Measurements from ENCODE around the gene SEZ6. TPM values are rescaled to one million over a fixed set of nuclear protein-coding genes. Genes with fewer than 3 reads are reported as not detected.

SEZ6 gene
- total and polyA plus RNA-seq, 7 donors: 0.36 to 0.99 (median 0.54) TPM; not detected in 3

GRCh38 chr17:28960256-28961061, 45.4 kb downstream of the SEZ6 start:
- TF ChIP-seq CTCF (IDR thresholded peaks at IDR 0.05): no peak
- no peak for TF ChIP-seq POLR2A (IDR thresholded peaks at IDR 0.05)
- no peak for TF ChIP-seq POLR2AphosphoS5 (IDR thresholded peaks at IDR 0.05)
- TF ChIP-seq EP300 (IDR thresholded peaks at IDR 0.05): no peak
- Histone ChIP-seq H3K4me3 (no peak overlapping the region), H3K9me3 (no peaks in the 10 kb centered on the region), H3K27ac (no peak overlapping the region), H3K4me1 (no peaks in the 10 kb centered on the region), H3K27me3 (no peaks in the 10 kb centered on the region), H3K36me3 (no peaks in the 10 kb centered on the region)
- intact Hi-C loops (cut with DNase I): no loop called here
- DNase-seq: peak; percentile 52
- 92% methylated on average over 18 of the region's 18 CpGs for WGBS, 2 donors

- H3K9me3 ChIP-seq: no peaks in the 10 kb centered on the region
- TF ChIP-seq POLR2AphosphoS5 (IDR thresholded peaks at IDR 0.05) (no peak), CTCF (IDR thresholded peaks at IDR 0.05) (no peak), POLR2A (IDR thresholded peaks at IDR 0.05) (no peak), EP300 (IDR thresholded peaks at IDR 0.05) (no peak)
- no peak overlapping the region for H3K27ac ChIP-seq
- H3K36me3 ChIP-seq: no peaks in the 10 kb centered on the region
- H3K4me1 ChIP-seq: no peaks in the 10 kb centered on the region
- H3K4me3 ChIP-seq: no peak overlapping the region
- no peaks in the 10 kb centered on the region for H3K27me3 ChIP-seq
- intact Hi-C loops (cut with DNase I): no loop called here
- DNase-seq: peak; percentile 54
- 89 to 90% methylated on average over 9 of the region's 9 CpGs for WGBS, 2 donors
Observed at GRCh38 chr17:28959471-28959871, 46.4 kb downstream of the SEZ6 start.

GRCh38 chr17:28958820-28959455, 46.9 kb downstream of the SEZ6 start:
- intact Hi-C loops (cut with DNase I): no loop called here
- Histone ChIP-seq H3K27ac (no peak overlapping the region), H3K9me3 (no peaks in the 10 kb centered on the region), H3K4me1 (no peaks in the 10 kb centered on the region), H3K27me3 (no peaks in the 10 kb centered on the region), H3K4me3 (no peak overlapping the region), H3K36me3 (no peaks in the 10 kb centered on the region)
- DNase-seq: peak; percentile 52
- TF ChIP-seq POLR2AphosphoS5 (IDR thresholded peaks at IDR 0.05) (no peak), EP300 (IDR thresholded peaks at IDR 0.05) (no peak), POLR2A (IDR thresholded peaks at IDR 0.05) (no peak), CTCF (IDR thresholded peaks at IDR 0.05) (no peak)
- 94 to 96% methylated on average over 18 of the region's 18 CpGs for WGBS, 2 donors

- H3K4me1 ChIP-seq: peaks cover 0 to 6% (median 0%) of the 10 kb centered on the region in 4 donors
- no peaks in the 10 kb centered on the region for H3K9me3 ChIP-seq
- H3K4me3 ChIP-seq: no peak overlapping the region
- 94 to 95% methylated on average over 7 of the region's 7 CpGs for WGBS, 2 donors
- intact Hi-C loops (cut with DNase I): no loop called here
- DNase-seq: peak; percentile 48
- H3K27ac ChIP-seq: no peak overlapping the region
- H3K27me3 ChIP-seq: no peaks in the 10 kb centered on the region
- H3K36me3 ChIP-seq: no peaks in the 10 kb centered on the region
- TF ChIP-seq CTCF (IDR thresholded peaks at IDR 0.05): no peak
- no peak for TF ChIP-seq POLR2A (IDR thresholded peaks at IDR 0.05)
- no peak for TF ChIP-seq EP300 (IDR thresholded peaks at IDR 0.05)
- TF ChIP-seq POLR2AphosphoS5 (IDR thresholded peaks at IDR 0.05): no peak
Observed at GRCh38 chr17:28957992-28958355, 47.9 kb downstream of the SEZ6 start.
